Cardiac muscle cell (in vitro differentiated cells and primary cell): ENCODE results near the gene GPR35. TPM values are rescaled to one million over a fixed set of nuclear protein-coding genes. Genes with fewer than 3 reads are reported as not detected.

Experiments used
- DNase-seq, 2 donors: peaks; one replicate each; pipeline versions ENCODE4 v3.0.0 to v3.0.0-alpha.2; 2010 to 2017; ENCODE audit warnings: low read depth in 1 of 2, low spot score in 1 of 2
- H3K27ac ChIP-seq: fragments of 200-600 bp; sonication (generic); 2 replicates; pipeline ENCODE4 v1.5.1; 2016
- H3K27me3 ChIP-seq: fragments of 200-600 bp; sonication (generic); 2 replicates; pipeline ENCODE4 v1.6.0; 2016; ENCODE audit warnings: control low read depth
- H3K36me3 ChIP-seq: fragments of 200-600 bp; sonication (generic); 2 replicates; pipeline ENCODE4 v1.5.1; 2016; ENCODE audit warnings: control low read depth
- H3K4me1 ChIP-seq: fragments of 200-600 bp; sonication (generic); 2 replicates; pipeline ENCODE4 v1.8.1; 2017; ENCODE audit warnings: low read depth, mild to moderate bottlenecking, mixed run types
- H3K4me3 ChIP-seq: fragments of 200-600 bp; sonication (generic); 2 replicates; pipeline ENCODE4 v1.5.1; 2016; ENCODE audit warnings: mild to moderate bottlenecking
- H3K9me3 ChIP-seq: fragments of 200-600 bp; sonication (generic); 2 replicates; pipeline ENCODE4 v1.5.1; 2017; ENCODE audit warnings: low read depth, mild to moderate bottlenecking, control low read depth
- polyA plus RNA-seq: library from polyadenylated mRNA; unstranded; fragments of >200 nt; fragmentation: Nextera tagmentation; extraction: Ambion mirVana; gene quantifications from 2 replicates; pipeline ENCODE4 v1.2.1, GENCODE V29; 2016
- total RNA-seq: library from RNA; depleted of rRNA; stranded (reverse); fragments of >200 nt; gene quantifications from 2 replicates; pipeline ENCODE4 v1.2.3, GENCODE V29; 2016
- TF ChIP-seq, protein P1 (sequence below): IDR thresholded peaks from 2 replicates; pipeline ENCODE4 v1.5.1; 2012; ENCODE audit warnings: low read depth, mild to moderate bottlenecking, low read length

The GPR35 gene
- total and polyA plus RNA-seq, 2 experiments from 2014 or later: 0.40 to 5.1 TPM

DNA sequence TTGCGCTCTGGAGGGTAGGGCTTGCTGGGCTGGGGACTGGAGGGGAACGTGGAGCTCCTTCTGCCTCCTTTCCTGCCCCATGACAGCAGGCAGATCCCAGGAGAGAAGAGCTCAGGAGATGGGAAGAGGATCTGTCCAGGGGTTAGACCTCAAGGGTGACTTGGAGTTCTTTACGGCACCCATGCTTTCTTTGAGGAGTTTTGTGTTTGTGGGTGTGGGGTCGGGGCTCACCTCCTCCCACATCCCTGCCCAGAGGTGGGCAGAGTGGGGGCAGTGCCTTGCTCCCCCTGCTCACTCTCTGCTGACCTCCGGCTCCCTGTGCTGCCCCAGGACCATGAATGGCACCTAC, 4.3 kb downstream of the GPR35 start:
- Histone ChIP-seq H3K9me3 (no peaks in the 10 kb centered on the region), H3K4me3 (no peak overlapping the region), H3K4me1 (no peaks in the 10 kb centered on the region), H3K27ac (no peak overlapping the region), H3K36me3 (no peaks in the 10 kb centered on the region), H3K27me3 (no peaks in the 10 kb centered on the region)
- DNase-seq: no peak
- TF ChIP-seq, protein P1, sequence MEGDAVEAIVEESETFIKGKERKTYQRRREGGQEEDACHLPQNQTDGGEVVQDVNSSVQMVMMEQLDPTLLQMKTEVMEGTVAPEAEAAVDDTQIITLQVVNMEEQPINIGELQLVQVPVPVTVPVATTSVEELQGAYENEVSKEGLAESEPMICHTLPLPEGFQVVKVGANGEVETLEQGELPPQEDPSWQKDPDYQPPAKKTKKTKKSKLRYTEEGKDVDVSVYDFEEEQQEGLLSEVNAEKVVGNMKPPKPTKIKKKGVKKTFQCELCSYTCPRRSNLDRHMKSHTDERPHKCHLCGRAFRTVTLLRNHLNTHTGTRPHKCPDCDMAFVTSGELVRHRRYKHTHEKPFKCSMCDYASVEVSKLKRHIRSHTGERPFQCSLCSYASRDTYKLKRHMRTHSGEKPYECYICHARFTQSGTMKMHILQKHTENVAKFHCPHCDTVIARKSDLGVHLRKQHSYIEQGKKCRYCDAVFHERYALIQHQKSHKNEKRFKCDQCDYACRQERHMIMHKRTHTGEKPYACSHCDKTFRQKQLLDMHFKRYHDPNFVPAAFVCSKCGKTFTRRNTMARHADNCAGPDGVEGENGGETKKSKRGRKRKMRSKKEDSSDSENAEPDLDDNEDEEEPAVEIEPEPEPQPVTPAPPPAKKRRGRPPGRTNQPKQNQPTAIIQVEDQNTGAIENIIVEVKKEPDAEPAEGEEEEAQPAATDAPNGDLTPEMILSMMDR: no peak

DNA sequence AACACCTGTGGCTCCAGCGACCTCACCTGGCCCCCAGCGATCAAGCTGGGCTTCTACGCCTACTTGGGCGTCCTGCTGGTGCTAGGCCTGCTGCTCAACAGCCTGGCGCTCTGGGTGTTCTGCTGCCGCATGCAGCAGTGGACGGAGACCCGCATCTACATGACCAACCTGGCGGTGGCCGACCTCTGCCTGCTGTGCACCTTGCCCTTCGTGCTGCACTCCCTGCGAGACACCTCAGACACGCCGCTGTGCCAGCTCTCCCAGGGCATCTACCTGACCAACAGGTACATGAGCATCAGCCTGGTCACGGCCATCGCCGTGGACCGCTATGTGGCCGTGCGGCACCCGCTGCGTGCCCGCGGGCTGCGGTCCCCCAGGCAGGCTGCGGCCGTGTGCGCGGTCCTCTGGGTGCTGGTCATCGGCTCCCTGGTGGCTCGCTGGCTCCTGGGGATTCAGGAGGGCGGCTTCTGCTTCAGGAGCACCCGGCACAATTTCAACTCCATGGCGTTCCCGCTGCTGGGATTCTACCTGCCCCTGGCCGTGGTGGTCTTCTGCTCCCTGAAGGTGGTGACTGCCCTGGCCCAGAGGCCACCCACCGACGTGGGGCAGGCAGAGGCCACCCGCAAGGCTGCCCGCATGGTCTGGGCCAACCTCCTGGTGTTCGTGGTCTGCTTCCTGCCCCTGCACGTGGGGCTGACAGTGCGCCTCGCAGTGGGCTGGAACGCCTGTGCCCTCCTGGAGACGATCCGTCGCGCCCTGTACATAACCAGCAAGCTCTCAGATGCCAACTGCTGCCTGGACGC, 4.9 kb downstream of the GPR35 start:
- no peak for DNase-seq
- H3K9me3 ChIP-seq: no peaks in the 10 kb centered on the region
- H3K27me3 ChIP-seq: no peaks in the 10 kb centered on the region
- H3K4me1 ChIP-seq: no peaks in the 10 kb centered on the region
- H3K4me3 ChIP-seq: no peak overlapping the region
- H3K27ac ChIP-seq: no peak overlapping the region
- TF ChIP-seq, protein P1: no peak
- no peaks in the 10 kb centered on the region for H3K36me3 ChIP-seq

DNA sequence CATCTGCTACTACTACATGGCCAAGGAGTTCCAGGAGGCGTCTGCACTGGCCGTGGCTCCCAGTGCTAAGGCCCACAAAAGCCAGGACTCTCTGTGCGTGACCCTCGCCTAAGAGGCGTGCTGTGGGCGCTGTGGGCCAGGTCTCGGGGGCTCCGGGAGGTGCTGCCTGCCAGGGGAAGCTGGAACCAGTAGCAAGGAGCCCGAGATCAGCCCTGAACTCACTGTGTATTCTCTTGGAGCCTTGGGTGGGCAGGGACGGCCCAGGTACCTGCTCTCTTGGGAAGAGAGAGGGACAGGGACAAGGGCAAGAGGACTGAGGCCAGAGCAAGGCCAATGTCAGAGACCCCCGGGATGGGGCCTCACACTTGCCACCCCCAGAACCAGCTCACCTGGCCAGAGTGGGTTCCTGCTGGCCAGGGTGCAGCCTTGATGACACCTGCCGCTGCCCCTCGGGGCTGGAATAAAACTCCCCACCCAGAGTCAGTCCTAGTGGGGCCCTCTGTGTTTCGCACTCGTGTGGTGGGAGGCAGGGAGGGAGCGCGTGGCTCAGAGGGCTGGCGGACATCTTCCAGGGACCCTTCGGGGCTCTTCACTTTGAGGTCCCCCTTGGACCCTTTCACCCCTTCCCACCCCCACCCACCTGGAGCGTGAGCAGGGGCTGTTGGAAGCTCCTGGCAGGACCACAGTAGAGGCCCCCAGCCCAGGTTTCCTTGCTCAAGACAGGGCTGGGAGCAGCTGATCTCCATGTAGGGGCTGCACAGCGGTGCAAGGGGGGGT, 5.7 kb downstream of the GPR35 start:
- Histone ChIP-seq H3K4me1 (no peaks in the 10 kb centered on the region), H3K27ac (no peak overlapping the region), H3K27me3 (no peaks in the 10 kb centered on the region), H3K36me3 (no peaks in the 10 kb centered on the region), H3K4me3 (no peak overlapping the region), H3K9me3 (no peaks in the 10 kb centered on the region)
- DNase-seq: no peak
- TF ChIP-seq, protein P1: no peak

DNA sequence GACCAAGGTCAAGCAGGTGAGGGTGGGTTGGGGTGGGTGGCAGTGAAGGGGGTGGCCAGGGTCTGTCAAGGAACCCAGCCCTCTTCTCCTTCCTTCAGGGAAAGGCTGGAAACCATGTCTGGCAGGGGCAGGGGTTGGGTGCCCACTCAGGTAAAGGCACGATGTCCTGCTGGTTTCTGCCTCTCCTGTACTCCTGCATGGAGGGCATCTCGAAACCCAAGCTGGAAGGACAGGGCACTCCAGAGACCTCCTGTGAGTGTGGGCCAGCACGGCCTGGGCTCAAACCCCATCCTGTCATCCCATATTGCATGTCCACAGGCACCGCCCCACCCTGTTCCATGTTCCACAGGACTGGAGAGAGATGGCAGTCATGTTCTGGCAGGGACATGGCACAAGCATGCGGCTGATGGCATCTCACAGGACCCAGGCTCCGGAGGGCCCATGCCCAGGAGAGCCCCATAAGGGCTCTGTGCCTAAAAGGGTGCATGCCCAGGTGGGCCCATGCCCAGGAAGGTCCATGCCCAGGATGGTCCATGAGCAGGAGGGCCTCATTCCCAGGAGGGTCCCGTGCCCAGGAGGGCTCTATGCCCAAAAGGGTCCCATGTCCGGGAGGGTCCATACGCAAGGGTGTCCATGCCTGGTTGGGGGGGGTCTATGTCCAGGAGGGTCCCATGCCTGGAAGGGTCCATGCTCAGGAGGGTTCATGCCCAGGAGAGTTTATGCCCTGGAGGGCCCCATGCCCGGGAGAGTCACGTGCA, 6.4 kb downstream of the GPR35 start:
- H3K4me1 ChIP-seq: no peaks in the 10 kb centered on the region

DNA sequence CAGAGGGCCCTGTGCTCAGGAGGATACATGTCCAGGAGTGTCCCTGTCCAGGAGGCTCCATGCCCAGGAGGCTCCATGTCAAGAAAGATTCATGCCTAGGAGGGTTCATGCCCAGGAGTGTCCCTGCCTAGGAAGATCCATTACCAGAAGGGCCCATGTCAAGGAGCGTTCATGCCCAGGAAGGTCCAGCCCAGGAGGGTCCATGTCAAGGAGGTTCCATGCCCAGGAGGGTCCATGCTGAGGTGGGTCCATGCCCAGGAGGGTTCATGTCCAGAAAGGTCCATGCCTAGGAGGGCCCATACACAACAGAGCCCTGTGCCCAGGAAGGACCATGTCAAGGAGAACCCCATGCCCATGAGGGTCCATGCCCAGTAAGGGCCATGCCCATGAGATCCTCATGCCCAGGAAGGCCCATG, 7.0 kb downstream of the GPR35 start:
- DNase-seq: no peak

More for the DNA sequence above, 6.4 kb downstream of the GPR35 start:
- TF ChIP-seq, protein P1: no peak
- no peaks in the 10 kb centered on the region for H3K36me3 ChIP-seq
- H3K27ac ChIP-seq: no peak overlapping the region
- H3K9me3 ChIP-seq: no peaks in the 10 kb centered on the region
- DNase-seq: no peak
- H3K4me3 ChIP-seq: no peak overlapping the region
- no peaks in the 10 kb centered on the region for H3K27me3 ChIP-seq

More for the DNA sequence above, 7.0 kb downstream of the GPR35 start:
- Histone ChIP-seq H3K4me1 (no peaks in the 10 kb centered on the region), H3K36me3 (no peaks in the 10 kb centered on the region), H3K9me3 (no peaks in the 10 kb centered on the region), H3K4me3 (no peak overlapping the region), H3K27me3 (no peaks in the 10 kb centered on the region), H3K27ac (no peak overlapping the region)
- TF ChIP-seq, protein P1: no peak
